HAP-1 (cell line): ENCODE data around the gene CCL4.
"Not testable (repeated sequence)": the region's sequence is repeated elsewhere in the genome, so short reads cannot be mapped to it uniquely, and the experiment has no call there.

Source experiments
- DNase-seq, 2 experiments: peaks; one replicate each; pipeline ENCODE4 v3.0.0-alpha.2; 2016 to 2020; ENCODE audit warnings: low spot score in 2 of 2
- H3K27me3 ChIP-seq: fragments of 250-450 bp; sonication (Bioruptor Pico); 2 replicates; pipeline ENCODE4 v1.5.1; 2020; ENCODE audit warnings: low read depth, mild to moderate bottlenecking, moderate library complexity
- H3K36me3 ChIP-seq: fragments of 250-450 bp; sonication (Bioruptor Pico); replicated peaks from 2 replicates; pipeline ENCODE4 v1.5.1; 2020; ENCODE audit warnings: mild to moderate bottlenecking
- H3K4me1 ChIP-seq: fragments of 250-450 bp; sonication (Bioruptor Pico); 2 replicates; pipeline ENCODE4 v1.5.1; 2020; ENCODE audit warnings: mild to moderate bottlenecking
- H3K4me3 ChIP-seq: fragments of 250-450 bp; sonication (Bioruptor Pico); 2 replicates; pipeline ENCODE4 v1.5.1; 2020; ENCODE audit warnings: mild to moderate bottlenecking, moderate library complexity
- H3K9me3 ChIP-seq: fragments of 250-450 bp; sonication (Bioruptor Pico); 2 replicates; pipeline ENCODE4 v1.5.1; 2020; ENCODE audit warnings: mild to moderate bottlenecking, moderate library complexity
- in situ Hi-C: fragments of 300-500 bp; cut with MboI; formaldehyde crosslinking; loops from 3 replicates; pipeline ENCODE4 v1.14.3; 2020; ENCODE audit warnings: low sequenced_read_pairs, inconsistent platforms, mixed read lengths

CCL4 gene

DNA sequence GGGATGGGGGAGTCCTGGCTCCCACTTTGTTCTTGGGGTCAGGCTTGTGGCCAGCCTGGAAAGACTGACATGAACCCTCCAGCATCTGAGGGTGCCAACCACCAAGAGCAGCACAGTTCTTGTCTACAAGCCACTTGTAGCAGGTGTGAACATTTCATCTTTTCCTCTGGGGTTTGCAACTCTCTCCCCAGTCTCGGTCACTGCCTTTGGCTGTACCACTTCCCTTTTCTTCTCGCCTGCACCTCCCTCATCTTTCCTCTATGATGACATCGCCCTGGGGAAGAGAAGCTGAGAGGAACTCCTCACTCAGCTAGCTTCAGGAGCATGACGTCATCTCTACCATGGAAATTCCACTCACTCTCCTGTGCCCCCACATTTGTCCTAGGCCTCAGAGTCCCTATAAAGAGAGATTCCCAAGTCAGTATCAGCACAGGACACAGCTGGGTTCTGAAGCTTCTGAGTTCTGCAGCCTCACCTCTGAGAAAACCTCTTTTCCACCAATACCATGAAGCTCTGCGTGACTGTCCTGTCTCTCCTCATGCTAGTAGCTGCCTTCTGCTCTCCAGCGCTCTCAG lies at the start of gene CCL4:
CCL4 (plus strand) TSS at position 427 of the 575 bp plus-strand sequence; CDS start at position 506, 79 bp downstream.
- in situ Hi-C loops, H3K4me3 ChIP-seq, H3K36me3 ChIP-seq, H3K4me1 ChIP-seq, H3K9me3 ChIP-seq, DNase-seq, H3K27me3 ChIP-seq: not testable (repeated sequence)

DNA sequence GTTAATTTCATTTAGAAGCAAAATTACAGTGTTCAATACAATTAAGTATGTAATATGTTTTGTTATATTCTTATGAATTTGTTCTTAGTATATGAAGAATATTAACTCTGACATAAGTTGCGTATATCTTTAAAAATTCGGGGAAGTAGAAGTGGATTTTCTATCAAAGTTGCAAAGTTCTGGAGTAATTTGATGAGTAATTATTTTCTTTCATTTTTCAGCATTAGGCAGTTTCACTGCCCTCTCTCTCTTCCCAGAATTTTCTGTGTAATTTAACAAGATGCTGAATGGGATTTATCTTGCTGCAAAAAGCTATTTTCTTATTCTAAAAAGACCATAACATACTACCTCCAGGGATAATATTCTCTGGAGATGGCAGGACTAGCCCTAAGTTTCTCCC lies 48.5 kb upstream of the CCL4 start:
- no peak overlapping the region for H3K4me3 ChIP-seq
- in situ Hi-C loops: no loop called here
- no peaks in the 10 kb centered on the region for H3K4me1 ChIP-seq
- DNase-seq: no peak
- no peaks in the 10 kb centered on the region; the same call in 1 of the 2 replicates for H3K9me3 ChIP-seq
- H3K36me3 ChIP-seq: no peaks in the 10 kb centered on the region
- H3K27me3 ChIP-seq: no peaks in the 10 kb centered on the region

DNA sequence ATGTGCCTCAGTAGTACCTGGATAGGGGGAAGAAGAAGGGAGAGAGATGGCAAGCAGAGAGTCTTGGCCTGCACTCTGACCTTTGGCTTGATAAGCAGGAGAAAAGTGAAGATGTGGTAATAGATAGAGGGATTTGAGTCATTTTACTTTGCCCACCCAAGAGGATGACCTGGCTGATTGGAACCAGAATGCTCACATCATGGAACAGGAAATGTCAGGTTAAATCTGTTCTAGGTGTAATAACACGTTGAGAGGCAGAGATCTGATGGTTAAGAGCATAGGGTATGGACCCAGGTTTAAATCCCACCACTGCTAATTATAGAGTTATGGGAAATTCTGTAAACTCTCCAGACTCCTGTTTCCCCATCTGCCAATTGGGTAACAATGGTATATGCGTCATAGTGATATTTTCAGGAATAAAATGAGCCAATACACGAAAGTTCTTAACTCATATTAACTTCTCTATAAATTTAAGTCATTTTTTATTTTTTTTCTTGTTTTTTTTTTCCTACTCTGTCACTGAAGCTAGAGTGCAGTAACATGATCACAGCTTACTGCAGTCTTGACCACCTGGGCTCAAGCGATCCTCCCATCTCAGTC lies 47.6 kb upstream of the CCL4 start:
- Histone ChIP-seq H3K27me3 (no peaks in the 10 kb centered on the region), H3K9me3 (no peaks in the 10 kb centered on the region; the same call in 1 of the 2 replicates), H3K4me3 (no peak overlapping the region), H3K36me3 (no peaks in the 10 kb centered on the region), H3K4me1 (no peaks in the 10 kb centered on the region)
- no peak for DNase-seq
- in situ Hi-C loops: no loop called here

DNA sequence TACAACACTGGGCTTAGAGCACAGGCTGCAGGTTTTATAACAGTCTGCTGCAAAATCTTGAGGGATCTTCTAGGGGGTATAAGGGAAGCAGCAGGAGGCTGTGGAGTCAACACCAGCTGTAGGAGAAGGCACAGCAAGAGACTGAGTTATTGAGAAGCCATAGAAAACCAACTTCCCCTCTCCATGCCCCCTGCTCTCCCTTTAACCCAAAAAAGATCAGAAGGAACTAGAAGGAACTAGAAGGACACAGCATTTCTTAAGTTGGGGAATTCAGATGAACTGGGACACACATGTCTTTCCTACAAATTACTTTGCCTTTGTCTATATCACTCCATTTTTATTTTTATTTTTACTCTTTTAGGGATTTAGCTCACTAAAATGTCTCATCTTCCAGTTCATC lies 45.7 kb upstream of the CCL4 start:
- H3K4me1 ChIP-seq: no peaks in the 10 kb centered on the region

DNA sequence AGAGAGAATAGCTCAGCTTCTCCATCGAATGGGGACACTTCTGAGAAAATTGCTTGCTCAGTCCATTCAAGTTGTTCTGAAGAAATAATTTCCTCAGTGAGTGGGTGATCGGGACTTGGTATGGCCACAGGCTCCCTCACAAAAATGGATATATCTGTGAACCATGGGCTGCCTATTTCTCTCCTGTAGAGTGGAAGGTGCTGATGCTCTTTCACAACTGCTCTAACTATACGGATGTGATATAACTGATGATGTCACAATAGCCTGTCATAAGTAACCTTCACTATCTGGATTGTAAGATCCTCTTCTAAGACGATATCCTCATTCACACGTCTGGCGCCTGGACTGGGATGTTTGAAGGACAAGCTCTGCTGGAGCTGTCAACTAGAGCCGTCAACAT lies 44.2 kb upstream of the CCL4 start:
- H3K27me3 ChIP-seq: no peaks in the 10 kb centered on the region
- H3K36me3 ChIP-seq: no peaks in the 10 kb centered on the region
- no peak for DNase-seq
- H3K9me3 ChIP-seq: no peaks in the 10 kb centered on the region
- in situ Hi-C loops: no loop called here
- no peak overlapping the region for H3K4me3 ChIP-seq
- no peaks in the 10 kb centered on the region for H3K4me1 ChIP-seq

More for the DNA sequence above, 45.7 kb upstream of the CCL4 start:
- Histone ChIP-seq H3K27me3 (no peaks in the 10 kb centered on the region), H3K36me3 (no peaks in the 10 kb centered on the region), H3K4me3 (no peak overlapping the region), H3K9me3 (no peaks in the 10 kb centered on the region; the same call in 1 of the 2 replicates)
- no peak for DNase-seq
- in situ Hi-C loops: no loop called here

DNA sequence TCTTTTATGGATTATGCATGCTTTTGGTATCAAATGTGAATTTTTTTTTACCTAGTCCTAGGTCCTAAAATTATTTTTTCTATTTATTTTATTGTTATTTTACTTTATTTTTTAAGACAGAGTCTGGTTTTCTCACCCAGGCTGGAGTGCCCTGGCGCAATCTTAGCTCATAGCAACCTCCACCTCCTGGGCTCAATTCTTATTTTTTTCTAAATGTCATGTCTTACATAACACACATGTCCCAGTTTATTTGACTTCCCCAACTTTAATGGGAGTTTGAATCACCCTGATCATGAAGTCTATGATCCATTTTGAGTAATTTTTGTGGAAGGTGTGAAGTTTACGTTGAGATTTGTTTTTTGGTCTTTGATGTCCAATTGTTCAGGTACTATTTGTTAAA lies 42.8 kb upstream of the CCL4 start:
- Histone ChIP-seq H3K27me3 (no peaks in the 10 kb centered on the region), H3K4me1 (no peaks in the 10 kb centered on the region), H3K36me3 (no peaks in the 10 kb centered on the region), H3K9me3 (no peaks in the 10 kb centered on the region), H3K4me3 (no peak overlapping the region)
- no peak for DNase-seq
- in situ Hi-C loops: no loop called here

DNA sequence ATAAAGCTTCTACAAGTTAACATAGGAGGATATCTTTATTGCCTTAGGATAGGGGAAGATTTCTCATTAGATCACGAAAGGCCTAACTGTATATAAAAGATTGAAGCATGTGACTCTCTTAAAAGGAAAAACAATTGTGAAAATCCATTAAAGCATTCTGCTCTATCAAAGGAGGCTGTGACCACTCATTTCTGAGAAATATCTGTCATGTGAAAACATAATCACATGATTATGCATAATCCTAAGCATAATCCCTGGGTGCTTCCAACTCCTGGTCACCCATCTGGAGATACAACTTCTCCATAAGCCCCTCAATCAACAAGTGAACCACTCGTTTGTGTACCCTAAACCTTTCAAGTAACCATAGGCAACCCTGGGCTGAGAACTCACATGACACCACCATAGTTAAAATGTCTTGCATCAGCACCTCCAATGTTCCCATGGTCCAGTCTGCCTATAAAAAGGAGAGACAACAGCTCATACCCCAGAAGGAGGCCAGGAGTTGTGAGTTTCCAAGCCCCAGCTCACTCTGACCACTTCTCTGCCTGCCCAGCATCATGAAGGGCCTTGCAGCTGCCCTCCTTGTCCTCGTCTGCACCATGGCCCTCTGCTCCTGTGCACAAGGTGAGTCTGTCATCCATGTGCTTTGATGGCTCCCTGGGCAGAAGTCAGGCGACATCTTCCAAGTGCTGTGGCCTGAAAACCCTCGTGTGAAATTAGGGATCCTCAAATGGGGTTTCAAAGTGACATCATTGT lies 39.7 kb upstream of the CCL4 start, which contains the start of gene CCL18:
CCL18 (plus strand) TSS at position 487 of the 756 bp plus-strand sequence; CDS start at position 558, 71 bp downstream.
- no peak for DNase-seq
- Histone ChIP-seq H3K4me3 (no peak within 1 kb of the TSS), H3K27me3 (no peaks in the 10 kb centered on the region), H3K4me1 (no peaks in the 10 kb centered on the region), H3K9me3 (no peaks in the 10 kb centered on the region), H3K36me3 (no peaks in the 10 kb centered on the region)
- in situ Hi-C loops: no loop called here

DNA sequence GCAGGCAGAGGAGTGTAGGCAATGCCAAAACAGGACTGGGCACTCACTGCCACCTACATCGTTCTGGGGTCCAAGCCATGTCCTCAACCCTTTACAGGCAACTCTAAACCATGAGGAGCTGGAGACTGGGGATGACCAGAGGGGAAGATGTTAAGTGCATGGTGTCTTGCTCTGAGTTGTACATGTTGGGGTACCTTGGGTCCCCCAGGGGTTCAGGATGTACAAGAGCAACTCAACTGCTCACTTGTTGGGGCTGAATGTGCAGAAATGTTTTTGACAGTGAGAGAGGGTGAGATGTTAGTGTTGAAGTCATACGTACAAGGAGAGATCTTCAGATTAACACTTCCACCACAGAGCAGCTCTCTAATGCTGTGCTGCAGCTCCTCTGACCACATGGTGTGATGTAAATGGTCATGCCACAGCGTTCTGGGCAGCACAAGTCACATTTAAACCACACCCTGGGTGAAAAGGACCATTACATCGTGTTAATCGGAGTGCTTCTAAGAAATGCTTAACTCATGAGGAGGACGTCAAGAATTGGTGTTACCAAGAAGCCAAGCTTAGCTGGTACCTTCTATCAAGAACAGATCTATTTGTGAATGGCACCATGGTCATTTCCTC lies 37.2 kb upstream of the CCL4 start:
- in situ Hi-C loops: no loop called here
- Histone ChIP-seq H3K4me3 (no peak overlapping the region), H3K9me3 (no peaks in the 10 kb centered on the region), H3K27me3 (no peaks in the 10 kb centered on the region), H3K36me3 (no peaks in the 10 kb centered on the region), H3K4me1 (no peaks in the 10 kb centered on the region)
- no peak for DNase-seq

DNA sequence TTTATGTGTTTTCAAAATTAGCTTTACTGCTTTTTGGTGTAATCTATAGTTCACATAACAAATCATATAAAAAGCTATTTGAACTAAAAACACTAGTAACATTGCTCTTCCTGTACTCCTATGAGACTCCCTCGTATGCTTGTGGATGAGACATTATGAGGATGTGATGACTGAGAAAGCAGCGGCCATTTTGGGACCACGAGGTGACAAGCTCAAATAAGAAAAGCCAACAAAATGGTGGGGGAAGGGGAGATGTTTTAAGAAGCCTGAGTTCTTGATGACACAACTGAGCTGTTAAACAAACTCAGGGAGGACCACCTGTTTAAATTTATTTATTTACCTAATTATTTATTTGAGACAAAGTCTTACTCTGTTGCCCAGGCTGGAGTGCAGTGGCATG lies 35.1 kb upstream of the CCL4 start:
- in situ Hi-C loops: no loop called here
- H3K4me1 ChIP-seq: no peaks in the 10 kb centered on the region
- H3K27me3 ChIP-seq: no peaks in the 10 kb centered on the region
- no peaks in the 10 kb centered on the region for H3K36me3 ChIP-seq
- H3K9me3 ChIP-seq: no peaks in the 10 kb centered on the region
- H3K4me3 ChIP-seq: no peak overlapping the region
- DNase-seq: no peak

DNA sequence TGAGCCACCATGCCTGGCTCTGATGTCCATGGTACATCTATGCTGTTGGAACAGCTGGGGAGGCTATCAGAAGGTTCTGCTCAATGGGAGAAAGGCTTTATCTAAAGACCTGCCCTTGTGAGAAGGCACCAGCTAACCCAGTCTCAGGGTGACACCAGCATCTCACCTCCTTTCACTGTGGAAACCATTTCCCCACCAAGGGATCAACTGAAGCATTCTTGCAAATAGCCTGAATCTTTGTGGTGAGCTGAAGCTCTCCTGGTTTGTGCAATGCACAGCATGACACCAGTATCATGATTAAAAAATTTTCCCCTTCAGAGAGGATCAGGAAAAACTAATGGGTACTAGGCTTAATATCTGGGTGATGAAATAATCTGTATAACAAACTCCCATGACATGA lies 34.5 kb upstream of the CCL4 start:
- in situ Hi-C loops: no loop called here
- Histone ChIP-seq H3K27me3 (no peaks in the 10 kb centered on the region; the same call in none of the 2 replicates), H3K36me3 (no peaks in the 10 kb centered on the region), H3K4me1 (no peaks in the 10 kb centered on the region), H3K9me3 (no peaks in the 10 kb centered on the region), H3K4me3 (no peak overlapping the region)
- DNase-seq: no peak

DNA sequence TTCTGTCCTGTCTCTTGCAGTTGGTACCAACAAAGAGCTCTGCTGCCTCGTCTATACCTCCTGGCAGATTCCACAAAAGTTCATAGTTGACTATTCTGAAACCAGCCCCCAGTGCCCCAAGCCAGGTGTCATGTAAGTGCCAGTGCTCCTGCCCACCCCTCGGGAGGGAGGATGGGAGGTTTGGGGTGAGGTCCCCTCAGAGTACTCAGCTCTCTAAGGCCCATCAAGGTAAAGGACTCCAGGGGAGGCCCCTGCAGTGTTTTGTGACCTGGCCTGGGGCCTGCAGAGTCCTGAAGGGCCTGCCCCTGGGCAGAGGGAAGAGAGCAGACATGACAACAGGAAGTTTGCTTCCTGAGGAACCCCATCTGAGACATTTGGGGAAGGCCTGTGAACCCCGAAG lies 33.2 kb upstream of the CCL4 start:
- no peaks in the 10 kb centered on the region for H3K4me1 ChIP-seq
- in situ Hi-C loops: no loop called here
- DNase-seq: no peak

DNA sequence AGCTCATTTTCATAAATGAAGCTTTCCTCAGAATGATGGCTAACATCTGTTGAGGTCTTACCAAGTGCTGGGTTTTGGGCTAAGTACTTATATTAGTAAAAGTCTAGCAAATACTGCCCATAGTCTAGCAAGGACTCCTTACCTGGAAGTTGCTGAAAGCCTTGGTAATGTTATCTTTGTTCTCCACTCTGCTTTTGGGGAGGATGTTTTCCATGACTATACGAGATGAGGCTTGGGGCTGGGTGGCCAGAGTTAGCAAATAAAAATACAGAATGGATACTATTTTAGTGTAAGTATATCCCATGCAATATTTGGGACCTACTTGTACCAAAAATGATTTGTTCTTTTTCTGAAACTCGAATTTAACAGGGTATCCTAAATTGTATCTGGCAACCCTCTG lies 31.9 kb upstream of the CCL4 start:
- no peaks in the 10 kb centered on the region for H3K9me3 ChIP-seq
- in situ Hi-C loops: no loop called here
- no peaks in the 10 kb centered on the region; the same call in none of the 2 replicates for H3K27me3 ChIP-seq
- no peaks in the 10 kb centered on the region for H3K36me3 ChIP-seq
- no peak overlapping the region for H3K4me3 ChIP-seq
- no peak for DNase-seq
- no peaks in the 10 kb centered on the region for H3K4me1 ChIP-seq

More for the DNA sequence above, 33.2 kb upstream of the CCL4 start:
- Histone ChIP-seq H3K36me3 (no peaks in the 10 kb centered on the region), H3K9me3 (no peaks in the 10 kb centered on the region), H3K27me3 (no peaks in the 10 kb centered on the region; the same call in none of the 2 replicates), H3K4me3 (no peak overlapping the region)

DNA sequence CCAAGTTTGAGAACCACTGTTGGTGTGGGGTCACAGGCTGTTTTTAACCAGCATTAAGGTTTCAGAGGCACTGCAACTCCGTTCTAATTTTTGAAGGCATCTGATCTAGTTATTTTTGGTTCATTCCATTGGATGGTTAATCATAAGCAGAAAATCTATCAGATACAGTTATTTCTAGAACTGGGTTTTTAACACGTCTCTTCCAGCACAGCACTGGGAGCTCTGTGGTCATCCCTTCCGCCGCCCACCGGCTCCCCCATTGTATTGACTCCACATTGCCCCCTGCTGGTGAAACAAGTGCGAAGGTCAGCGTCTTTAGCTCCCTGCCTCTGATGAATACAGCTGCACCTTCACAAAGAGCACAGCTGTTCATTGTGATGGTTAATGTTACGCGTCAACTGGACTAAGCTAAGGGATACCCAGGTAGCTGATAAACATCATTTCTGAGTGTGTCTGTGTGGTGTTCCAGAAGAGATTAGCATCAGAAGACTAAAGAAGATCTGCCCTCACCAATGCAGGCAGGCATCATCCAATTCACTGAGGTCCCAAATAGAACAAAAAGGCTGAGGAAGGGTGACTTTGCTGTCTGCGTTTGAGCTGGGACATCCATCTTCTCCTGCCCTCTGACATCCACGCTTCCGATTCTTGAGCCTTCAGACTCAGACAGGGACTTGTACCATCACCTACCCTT lies 31.1 kb upstream of the CCL4 start:
- Histone ChIP-seq H3K27me3 (no peaks in the 10 kb centered on the region; the same call in none of the 2 replicates), H3K4me1 (no peaks in the 10 kb centered on the region), H3K36me3 (no peaks in the 10 kb centered on the region), H3K4me3 (no peak overlapping the region), H3K9me3 (no peaks in the 10 kb centered on the region)
- peak; percentile 38 to 84 for DNase-seq
- in situ Hi-C loops: no loop called here
